GM12872 (cell line): ENCODE data around the gene NKTR.

Experiments
- TF ChIP-seq, protein P1 (sequence below): IDR thresholded peaks from 3 replicates; pipeline ENCODE4 v1.5.1; 2011; ENCODE audit warnings: low read depth, mild to moderate bottlenecking, low read length, moderate library complexity; ENCODE audit not compliant: insufficient read depth

Gene NKTR

DNA sequence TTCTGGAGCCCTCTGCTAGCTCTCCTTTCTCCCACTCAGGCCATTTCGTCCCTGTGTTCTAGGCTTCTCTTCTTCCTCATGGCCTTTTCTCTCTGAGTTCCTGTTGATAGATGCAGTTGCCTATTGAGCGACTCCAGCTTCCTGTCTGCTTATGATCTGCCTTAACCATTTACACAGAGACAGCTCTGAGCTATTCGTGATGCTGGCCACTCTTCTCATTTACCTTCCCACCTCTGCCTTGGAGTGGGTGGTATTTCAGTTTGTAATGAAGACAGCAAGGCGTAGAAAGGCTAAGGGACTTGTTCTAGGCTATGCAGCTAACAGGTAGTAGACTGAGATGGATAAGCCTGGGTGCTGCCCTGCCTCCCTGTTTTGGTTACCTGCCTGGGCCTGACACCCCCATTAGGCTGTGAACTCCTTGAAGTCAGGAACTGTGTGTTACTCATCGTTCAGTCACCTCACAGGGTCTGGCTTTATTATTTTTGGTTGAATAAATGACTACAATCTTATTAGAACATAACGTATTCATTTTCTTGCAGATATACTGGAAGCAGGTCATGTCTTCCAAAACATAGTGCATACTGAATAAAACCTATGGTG is 40.4 kb downstream of the NKTR start:
- TF ChIP-seq, protein P1, sequence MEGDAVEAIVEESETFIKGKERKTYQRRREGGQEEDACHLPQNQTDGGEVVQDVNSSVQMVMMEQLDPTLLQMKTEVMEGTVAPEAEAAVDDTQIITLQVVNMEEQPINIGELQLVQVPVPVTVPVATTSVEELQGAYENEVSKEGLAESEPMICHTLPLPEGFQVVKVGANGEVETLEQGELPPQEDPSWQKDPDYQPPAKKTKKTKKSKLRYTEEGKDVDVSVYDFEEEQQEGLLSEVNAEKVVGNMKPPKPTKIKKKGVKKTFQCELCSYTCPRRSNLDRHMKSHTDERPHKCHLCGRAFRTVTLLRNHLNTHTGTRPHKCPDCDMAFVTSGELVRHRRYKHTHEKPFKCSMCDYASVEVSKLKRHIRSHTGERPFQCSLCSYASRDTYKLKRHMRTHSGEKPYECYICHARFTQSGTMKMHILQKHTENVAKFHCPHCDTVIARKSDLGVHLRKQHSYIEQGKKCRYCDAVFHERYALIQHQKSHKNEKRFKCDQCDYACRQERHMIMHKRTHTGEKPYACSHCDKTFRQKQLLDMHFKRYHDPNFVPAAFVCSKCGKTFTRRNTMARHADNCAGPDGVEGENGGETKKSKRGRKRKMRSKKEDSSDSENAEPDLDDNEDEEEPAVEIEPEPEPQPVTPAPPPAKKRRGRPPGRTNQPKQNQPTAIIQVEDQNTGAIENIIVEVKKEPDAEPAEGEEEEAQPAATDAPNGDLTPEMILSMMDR: no peak

- TF ChIP-seq, protein P1: no peak
Measured at GRCh38 chr3:42647821-42648459, 47.5 kb downstream of the NKTR start.

- TF ChIP-seq, protein P1: no peak
Measured at GRCh38 chr3:42649006-42649405, 48.5 kb downstream of the NKTR start.

DNA sequence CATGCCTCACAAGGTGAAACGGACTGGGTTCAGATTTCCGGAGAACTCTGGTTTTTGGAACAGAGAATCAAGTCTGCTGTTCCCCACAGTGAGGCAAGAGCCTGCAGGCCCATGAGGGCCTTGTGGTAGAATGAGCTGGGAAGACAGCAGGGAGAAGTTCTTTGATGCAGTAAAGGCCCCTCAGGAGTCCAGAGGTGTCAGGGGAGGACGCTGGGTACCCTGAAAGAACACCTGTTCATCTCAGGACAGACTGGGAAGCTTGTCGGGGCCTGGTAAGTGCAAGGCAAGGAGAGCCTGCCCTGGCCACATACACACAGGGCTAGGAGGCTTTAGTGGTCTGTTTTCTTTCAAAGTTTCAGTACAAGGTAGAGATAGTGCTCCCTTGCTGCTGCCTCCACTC is 49.3 kb downstream of the NKTR start:
- TF ChIP-seq, protein P1: no peak

DNA sequence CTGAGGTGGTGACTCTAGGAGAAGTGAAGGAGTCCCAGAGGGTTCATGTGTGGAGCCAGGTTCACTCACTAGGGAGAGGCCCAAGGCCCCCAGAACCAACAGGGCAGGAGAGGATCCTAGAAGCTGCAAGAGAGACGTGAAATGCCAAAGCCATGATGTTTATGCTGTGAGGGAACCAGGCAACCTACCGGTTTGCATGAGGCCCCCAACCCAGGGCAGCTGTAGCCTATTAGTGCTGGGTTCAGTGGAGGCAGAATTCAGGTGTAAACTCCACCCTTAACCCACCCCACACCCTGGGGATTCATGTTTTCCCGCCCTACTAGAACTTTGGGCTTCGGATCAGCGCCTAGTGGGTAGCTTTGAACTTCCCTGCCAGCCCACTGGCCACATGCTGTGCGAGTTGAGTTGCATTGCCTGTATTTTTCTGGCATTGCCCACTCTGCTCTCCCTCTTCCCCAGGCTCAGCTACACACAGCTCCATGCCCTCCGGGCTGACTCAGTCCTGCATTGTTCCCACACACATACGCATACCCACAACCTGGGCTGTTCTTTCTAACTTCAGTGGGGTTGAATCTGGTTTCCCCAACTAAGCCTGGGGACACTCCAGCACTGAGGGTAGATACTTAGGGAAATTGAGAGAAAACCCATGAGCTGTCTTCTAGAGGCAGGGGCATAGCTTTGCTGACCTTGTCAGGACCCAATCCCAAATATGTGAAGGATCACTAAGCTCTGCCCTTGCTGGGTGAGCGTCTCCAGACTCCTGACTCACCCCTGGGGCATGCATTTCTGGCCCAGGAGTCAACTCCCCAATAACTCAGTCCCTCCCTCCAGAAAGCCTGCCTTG is 51.0 kb downstream of the NKTR start:
- TF ChIP-seq, protein P1: no peak

DNA sequence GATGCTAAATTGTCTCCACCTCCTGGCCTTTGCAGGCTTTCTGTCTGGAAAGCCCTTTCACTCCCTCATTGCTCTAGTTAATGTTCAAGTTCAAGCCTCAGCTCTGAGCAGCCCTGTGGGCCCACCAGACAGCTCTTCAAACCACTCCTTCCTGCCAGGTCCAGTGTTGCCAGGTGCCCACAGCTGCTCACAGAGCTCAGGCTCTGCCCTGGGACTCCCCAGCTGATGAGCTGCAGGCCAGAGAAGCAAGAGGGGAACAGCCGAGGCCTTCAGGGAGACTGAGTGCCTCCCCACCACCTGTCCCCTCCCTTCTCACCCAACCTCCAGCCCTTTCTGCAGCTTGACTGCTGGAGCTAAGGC is 51.7 kb downstream of the NKTR start:
- TF ChIP-seq, protein P1: no peak

GRCh38 chr3:42652611-42653302 is 52.3 kb downstream of the NKTR start:
- TF ChIP-seq, protein P1: no peak
